DND-41 (cell line): Measurements from ENCODE around the gene DNER.

Experiments
- CTCF ChIP-seq: IDR thresholded peaks from 2 replicates; pipeline ENCODE4 v1.5.1; 2012; ENCODE audit warnings: borderline replicate concordance, low read length, moderate library complexity, mild to moderate bottlenecking; ENCODE audit not compliant: poor library complexity, severe bottlenecking; ENCODE audit errors: extremely low read depth
- EZH2 ChIP-seq: IDR thresholded peaks from 3 replicates; pipeline ENCODE4 v1.6.1; 2012; ENCODE audit warnings: borderline replicate concordance, low read depth, mild to moderate bottlenecking, moderate library complexity, low read length, inconsistent platforms; ENCODE audit not compliant: severe bottlenecking

DNA sequence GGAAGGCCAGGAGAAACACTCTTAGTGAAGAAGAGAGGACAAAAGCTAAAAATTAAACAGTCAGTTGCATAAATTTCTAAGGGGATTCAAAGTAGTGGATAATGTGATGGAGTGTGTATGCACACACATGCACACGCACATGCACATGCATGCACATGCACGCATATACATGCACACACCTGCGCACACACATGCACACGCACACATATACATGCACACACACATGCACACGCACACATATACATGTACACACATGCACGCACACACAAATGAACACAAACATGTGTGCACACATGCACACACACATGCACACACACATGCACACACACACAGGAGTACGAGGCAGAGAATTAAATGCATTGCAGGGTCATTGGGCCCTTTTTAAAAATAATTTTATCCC, 117.6 kb downstream of the DNER start:
- TF ChIP-seq CTCF (no peak), EZH2 (no peak)
